GM19240 (cell line): Measurements from ENCODE around the gene STOML3.

Source experiments
- DNase-seq: peaks from one replicate; pipeline ENCODE4 v3.0.0; 2011; ENCODE audit warnings: low spot score; ENCODE audit not compliant: insufficient read length

The STOML3 gene

DNA sequence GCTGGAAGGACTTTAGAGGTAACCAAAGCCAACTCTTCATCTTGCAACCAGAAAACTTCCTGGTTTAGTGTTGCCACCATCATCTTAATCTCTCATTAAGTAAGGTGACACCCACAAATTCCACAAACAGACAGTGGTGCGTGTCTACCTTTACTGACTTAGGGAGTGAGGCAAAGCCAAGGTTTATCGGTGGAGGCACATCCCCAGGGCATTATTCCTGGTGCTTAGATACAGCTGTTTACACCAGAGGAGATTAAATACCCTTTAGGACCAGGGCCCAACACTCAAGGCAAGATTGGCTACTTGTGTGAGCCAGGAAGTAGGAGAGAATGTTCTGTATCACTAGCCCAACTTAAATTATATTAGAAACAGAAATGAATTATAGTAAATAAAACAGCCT is 9.5 kb downstream of the STOML3 start:
- no peak for DNase-seq

DNA sequence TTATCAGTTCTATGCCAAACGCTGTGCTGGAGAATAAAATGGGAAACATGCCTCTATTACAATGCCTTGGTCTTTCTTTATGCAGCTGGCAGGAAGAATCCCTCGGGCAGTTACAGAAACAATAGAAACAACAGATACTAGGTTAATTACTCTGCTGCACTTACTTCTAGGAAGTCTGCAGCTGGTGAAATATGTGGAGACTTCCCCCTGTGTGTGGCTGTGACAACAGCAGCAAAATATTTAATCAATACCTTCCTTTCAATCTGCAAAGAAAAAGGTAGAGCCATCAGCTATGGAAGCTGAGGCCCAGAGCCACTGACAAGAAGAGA is 9.9 kb downstream of the STOML3 start:
- DNase-seq, result no peak

DNA sequence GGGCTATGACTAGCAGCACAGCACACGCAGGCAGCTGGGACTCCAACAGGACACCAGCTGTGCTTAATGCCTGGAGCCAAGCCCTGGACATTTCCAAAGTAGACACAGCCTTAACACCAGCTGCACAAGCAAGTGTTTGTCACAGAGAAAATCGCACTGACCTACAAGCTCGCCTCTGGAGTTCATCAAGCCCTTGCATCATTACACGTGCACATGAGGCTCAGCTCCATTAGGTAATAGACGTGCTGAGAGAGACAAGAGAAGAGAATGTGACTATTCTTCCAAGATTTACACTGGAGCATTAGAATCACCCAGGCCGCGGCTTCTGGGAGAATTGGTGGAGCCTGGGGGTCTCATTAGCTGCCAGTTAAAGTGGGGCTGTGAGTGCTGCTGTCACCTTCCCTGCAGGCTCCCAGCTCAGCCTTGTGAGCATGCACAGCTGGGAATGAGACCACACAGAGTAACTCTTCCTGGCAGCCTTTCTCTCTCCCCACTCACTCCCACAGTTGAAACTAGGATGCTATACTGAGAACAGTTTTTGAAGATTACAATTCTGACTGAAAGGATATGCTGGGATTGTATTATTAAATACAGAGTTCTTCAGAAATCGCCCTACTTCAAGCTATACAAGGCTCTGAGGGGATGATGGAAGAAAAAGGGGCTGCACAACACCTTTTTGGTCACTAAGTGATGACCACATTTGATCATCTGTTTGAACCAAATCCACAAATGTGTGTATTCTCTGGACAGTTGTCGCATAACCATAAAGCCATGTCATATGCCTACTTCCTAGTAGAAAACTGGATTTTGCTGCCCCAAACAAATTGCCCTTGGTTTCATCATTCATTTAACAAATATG is 10.5 kb downstream of the STOML3 start:
- no peak for DNase-seq

DNA sequence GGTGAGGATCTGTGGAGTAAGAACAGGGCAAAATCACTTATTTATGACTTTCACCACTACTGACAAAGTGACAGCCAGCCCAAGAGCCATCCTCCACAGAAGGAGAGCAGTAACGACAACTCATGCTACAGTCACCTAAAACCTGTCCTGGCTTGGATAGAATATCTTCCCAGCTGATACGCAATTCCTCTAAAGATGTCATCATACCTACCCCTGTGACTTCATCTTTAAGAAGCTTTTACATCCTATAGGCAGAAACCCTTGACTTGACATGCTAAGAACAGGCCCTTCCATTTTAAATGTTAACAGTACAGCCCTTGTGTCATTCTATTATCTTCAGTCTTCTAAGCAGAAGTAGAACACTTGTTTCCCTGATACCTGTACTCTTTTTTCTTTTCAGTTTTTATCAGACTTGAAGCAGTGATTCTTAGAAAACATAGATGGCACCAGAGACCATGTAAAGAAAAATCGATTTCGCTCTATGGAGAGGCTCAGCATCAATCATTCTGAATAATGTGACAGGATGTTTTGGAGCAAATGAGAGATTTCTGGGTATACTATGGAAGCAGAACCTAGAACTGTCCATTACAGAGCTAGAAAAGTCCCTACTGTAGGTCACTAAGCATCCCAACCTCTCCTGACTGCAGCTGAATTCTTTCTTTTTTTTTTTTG is 20.1 kb downstream of the STOML3 start:
- DNase-seq, result no peak

DNA sequence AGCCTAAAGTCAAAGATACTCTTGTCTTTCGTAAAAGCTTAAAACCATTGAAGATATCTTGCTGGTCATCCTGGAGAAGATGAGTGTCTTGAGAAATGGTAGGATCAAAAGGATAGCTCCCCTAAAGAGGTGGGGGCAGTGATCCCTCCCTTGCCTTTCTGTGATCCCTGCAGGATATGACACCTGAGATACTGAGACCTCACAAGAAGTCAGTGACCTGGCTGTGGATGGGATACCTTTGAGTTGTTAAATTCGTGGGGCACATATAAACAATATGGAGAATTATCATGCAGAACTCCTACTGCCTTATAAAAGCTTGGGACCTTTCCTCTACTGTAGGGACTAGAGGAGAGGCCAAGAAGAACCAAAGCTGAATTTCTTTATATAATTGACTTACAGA is 21.4 kb downstream of the STOML3 start:
- no peak for DNase-seq

DNA sequence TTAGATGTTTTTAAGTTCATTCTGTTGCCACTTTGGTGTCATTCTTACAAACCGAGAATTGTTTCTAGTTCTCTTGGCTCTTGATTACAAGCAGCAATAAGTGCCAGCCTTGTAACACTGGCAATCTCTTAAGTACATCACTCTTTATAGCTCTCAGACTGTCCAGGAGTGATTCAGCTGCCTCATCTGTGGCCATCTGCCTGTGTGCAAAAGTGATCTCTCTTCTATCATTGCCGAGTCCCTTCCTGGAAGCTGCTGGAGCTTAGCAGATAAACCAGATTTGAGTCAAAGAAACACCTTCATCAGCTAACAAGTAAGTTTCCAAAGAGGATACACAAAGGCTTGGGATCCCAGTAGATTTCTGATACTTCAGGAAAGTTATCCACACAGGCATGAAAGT is 23.2 kb downstream of the STOML3 start:
- DNase-seq, result no peak

DNA sequence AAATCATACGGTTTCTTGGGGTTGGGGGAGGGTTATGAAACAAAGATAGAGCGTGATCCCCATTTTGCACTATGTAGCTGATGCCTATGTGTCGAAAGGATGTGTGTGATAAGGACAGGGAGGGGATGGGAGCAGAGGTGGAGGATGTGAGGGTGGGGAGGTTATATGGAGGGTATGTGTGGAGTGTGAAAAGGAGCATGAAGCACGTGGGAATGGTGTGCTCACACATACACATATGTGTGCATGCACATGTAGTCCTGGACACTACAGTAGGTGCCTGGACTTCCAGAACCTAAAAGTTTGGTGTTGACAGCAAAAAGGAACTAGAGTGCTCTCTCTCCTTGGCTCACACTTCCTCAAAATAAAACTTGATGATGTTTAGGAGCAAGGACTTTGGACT is 25.4 kb downstream of the STOML3 start:
- no peak for DNase-seq

DNA sequence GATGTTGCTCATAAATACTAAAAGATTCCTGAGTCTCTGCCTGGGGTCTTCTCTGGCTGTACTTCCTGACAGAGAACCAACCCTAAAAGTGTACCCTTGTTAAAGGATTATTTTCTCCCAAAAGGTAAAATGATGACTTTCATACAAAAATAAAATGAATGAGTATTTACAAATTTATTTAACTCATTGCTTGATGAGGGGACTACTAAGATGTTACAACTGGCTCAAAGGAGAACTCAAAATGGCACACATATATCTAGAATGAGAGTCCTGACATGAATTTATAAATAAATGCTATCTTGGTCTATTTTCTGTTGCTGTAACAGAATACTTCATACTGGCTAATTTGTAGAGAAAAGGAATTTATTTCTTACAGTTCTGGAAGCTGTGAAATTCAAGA is 30.5 kb downstream of the STOML3 start:
- DNase-seq, result no peak

DNA sequence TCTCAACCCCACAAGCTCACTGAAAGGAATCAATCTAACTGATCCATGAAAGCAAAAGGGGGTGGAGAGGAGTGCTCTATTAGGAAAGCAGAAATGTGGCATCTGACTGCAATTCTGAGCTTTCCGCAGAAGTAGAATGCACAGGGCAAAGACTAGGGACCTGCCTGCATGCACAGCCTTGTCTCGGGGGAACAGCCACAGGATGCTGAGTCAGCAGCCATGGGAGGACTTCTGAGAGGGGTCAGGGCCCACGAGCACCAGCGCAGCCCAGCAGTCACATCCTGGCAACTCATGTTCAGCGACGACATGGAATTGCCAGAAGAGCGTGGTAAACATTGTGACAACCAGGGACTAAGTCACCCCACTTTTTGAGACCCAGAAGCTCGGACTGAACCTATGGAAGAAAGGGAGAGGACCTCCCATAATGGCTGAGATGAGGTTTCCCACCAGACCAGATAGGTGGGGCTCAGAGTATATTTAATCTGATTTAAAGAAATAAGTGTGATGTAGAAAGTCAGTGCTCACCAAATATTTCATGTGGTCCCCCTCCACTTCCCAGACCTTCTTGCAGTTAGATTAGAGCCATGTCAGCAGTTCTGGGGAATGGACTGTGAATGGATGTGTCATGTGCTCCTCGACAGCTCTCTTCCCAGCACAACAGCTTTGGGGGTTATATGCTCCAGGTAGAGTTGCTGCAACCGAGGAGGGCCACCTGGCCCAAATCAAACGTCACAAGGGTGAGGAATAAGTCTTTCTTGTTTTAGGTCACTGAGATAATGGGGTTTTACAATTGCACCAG is 32.6 kb downstream of the STOML3 start:
- no peak for DNase-seq

DNA sequence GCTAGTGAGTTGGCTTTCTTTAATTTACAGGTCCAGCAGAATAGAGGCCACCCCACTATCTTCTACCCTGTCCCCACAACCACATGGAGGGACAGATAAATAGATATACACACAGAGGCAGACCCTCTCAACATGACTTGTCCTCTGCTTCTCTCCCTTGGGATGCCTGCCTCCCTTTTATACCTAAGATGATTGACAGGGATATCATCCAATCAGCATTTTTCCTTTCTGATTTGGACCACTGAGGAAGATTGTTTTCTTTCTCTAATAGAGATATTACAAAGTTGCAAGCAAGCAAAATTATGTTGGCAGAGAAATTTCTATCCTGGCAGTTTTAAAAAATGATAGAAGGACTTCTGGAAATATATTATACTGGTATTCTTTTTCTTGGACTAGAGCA is 35.8 kb downstream of the STOML3 start:
- no peak for DNase-seq

DNA sequence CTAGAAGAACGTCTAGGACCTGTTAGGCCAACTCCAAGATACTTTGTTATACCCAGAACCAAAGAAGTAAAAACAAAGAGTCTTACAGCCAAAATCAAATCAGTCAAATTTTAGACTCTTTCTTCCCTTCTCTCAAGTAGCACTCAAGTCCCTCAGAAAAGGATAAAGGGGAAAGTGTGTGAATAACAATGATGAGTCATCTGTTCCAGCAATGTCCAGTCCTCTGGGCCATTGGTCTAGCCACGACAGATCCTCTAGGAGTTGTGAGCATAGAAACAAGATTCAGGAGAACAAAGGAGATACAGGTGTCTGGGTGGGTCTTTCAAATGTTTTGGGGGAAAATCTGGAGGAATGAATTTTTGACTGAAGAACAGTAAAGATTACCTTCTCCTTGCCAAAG is 36.3 kb downstream of the STOML3 start:
- DNase-seq, result no peak

DNA sequence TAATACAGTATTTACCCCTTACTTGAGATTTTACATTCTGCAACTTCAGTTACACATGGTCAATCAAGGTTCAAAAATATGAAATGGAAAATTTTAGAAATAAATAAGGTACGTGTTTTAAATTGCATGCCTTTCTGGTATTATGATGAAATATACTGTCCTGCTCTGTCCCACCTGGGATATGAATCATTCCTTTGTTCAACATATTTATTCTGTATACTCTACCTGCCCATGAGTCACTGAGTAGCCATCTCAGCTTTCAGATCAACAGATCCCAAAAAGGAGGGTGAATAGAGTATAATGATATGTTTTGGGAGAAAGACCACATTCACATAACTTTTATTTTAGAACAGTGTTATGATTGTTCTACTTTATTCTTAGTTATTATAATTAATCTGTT is 37.8 kb downstream of the STOML3 start:
- DNase-seq, result no peak

DNA sequence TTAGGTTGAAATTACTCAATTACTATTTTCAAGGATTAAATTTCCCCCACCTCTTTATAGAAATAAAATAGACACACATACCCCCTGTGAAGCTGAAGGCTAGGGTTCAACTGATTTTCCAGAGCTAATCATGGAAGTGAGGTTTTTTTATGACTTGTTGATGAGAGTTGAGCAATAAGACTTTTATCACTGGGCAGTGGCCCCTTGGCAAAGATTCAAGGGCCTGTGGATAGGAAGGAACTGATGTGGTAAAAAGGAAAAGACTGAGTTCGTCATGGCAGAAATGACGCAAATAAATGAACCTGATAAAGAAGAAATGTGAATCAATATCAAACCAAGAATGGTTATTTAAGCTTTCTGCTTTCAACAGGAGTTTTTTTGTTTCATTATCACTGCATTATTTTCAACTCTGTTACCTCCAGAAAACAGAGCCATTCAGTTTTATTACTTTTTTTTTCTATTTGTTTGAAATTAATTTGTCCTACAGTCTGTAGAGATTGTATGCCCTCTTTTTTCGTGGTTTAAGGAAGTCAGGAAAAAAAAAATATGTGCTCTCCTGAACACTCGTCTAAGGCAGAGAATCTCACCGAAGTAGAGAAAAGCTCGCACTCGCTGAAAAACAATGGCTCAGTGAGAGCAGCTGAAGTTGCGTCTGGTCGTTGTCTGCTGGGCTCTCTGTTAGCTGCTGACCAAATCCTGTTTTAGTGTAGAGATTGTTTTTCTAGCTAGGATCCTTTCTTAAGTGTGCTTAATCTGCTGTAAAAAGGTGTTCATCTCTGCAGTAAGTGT is 38.9 kb downstream of the STOML3 start:
- no peak for DNase-seq

DNA sequence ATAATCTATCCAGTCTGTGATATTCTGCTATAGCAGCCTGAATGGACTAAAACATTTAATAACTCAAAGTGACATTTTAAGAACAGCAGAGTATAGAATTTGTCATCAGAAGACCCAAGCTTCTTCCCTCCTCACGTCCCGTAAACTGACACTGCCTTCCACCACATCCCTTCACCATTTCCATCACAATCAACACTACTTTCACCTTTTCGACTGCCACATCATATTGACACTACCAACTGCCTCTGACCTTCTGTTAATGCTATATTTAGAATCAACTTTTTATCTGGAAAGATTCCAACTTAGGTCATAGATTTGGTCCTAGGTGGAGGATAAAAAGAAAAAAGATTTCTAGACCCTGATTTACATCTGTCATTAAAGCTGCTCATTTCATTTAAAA is 39.6 kb downstream of the STOML3 start:
- no peak for DNase-seq

DNA sequence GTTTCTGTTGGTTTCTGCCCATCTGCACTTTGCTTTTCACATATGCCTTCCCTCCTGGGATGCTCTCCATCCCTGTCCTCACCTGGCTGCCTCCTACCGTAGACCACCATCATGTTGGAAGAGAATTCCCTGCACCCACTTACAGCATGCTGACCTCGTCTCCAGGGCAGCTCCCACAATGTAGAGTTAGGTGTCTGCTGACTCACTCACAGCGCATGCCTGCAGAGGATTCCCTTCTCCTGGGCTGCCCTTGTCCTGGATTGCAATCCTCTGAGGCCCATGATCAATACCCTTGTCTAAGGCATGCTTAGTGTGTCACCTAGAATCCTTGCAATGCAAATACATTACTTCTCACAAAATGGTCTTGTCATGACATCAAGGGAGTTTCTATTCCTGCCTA is 43.6 kb downstream of the STOML3 start:
- DNase-seq, result no peak

DNA sequence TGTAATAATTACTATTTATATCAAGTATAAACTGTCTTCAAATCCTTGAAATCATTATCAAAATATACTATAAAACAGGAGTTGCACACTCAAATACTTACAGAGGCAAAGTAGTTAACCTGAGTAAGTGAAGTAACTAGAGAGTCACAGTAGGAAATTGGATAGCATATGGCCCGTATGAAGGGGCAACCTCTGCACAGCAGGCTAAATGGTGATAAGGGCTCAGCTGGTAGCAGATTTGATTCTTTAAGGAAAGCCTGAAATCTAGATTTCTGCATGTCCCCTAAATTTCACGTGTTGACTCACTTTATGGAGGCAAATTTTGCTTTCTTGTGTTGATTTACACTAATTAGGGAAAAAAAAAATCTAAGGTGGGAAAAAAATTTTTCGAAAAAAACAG is 46.4 kb downstream of the STOML3 start:
- no peak for DNase-seq

DNA sequence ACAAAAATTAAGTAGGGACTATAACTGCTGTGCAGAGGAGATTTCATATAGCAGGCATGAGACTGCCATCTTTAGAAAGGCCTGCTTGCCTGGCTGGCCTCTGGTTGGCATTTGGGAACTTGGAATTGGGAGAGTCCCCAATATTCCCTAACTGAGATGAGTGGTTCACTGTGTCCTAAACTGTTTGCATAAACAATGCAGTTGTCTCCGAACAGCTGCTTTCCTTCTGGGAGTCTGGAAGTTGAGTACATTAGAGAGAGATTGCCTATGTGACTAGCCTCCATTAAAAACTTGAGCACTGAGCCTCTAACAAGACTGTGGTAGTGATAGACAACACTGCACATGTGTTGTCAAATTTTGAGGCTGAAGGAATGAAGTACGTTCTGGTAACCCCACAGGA is 47.4 kb downstream of the STOML3 start:
- no peak for DNase-seq

DNA sequence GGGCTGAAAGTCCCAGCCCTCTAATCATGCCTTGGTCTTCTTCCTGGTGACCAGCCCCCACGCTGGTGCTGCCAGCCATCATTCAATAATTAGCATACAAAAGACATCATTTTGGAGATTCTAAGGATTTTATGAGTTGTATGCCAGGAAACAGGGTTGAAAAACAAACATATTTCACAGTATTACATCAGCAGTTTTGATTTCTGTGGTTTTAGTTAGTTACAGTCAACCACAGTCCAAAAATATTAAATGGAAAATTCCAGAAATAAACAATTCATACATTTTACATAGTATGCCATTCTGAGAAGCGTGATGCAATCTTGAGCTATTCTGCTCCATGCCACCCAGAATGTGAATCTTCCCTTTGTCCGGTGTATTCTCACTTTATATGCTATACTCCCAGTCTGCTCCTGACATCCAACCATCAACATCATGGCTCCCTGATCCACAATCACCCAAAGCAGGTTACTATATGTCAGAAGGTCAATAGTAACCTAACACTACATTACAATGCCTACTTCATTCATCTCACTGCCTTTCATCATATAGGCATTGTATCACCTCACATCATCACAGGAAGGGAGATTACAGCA is 49.2 kb downstream of the STOML3 start:
- DNase-seq, result no peak

DNA sequence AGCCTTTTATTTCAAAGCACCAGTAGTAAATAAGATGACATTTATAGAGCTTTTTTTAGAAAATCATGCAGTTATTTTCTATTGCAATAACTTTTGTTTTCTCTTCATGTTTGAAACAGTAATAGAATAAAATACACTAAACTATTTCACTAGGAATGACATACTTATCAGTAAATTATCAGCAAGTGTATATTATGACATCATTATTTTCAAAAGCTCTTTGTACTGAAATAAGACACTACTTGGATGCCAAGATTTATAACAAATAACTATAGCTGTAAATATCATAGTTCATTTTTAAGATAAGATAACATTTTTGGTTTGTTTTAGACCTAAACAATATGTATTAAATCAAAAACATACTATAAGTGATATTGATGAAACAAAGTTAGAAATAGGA is 56.8 kb downstream of the STOML3 start:
- DNase-seq, result no peak

DNA sequence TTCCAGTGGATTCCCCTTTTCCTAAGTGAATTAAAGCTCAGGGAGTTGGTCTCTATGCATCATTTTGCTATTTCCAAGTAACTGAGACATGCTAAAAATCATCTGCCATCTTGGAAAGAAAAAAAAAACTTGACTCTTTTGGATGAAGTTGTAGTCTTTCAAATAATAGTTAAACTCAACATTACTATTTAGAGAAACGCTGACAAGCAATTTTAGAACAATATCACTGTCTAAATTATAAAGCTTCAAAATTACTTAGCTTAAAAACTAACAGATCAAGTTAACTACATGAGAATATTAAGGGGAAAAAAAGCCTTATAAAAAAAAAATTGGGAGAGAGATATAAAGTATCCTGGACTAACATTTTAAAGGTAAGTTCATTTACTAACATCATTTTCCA is 68.5 kb downstream of the STOML3 start:
- no peak for DNase-seq

DNA sequence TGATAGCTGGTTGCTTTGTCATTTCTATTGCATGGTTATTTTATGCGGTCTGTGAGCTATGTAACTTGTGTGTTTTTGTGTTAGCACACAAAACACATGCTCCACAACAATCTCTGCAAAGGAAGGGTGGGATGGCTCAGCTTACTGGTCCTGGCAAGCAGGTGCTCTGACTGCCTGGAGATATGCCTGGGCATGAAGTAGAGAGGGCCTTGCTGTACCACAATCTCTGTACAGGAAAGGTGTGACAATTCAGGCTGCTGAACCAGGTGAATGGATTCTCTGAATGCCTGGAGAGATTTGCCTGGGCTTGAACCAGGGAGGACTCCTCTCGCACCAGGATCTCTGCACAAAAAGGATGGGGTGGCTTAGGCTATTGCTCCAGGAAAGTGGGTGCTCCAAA is 69.5 kb downstream of the STOML3 start:
- DNase-seq, result no peak
